ENCODE data around the gene OTUB1. TPM values are rescaled to one million over a fixed set of nuclear protein-coding genes. Genes with fewer than 3 reads are reported as not detected.

Gene OTUB1
- total and polyA plus RNA-seq, 9 of the 15 experiments (the other 6 are each of a cell fraction or from before 2014, with no cell fraction given), result 29.5 to 134 (median 66.1) TPM

GRCh38 chr11:63986156-63986931, at the start of gene OTUB1 (continued):
- TF ChIP-seq KAT8 (IDR thresholded peaks at IDR 0.05; ENCODE audit: low read depth), result no peak
- TF ChIP-seq THRAP3 (IDR thresholded peaks at IDR 0.05; ENCODE audit: borderline replicate concordance), result no peak
- TF ChIP-seq GABPA (tag; conservative IDR thresholded peaks at IDR 0.05; ENCODE audit: low read depth), result peak; percentile 98
- no peak for TF ChIP-seq ZNF707 (CRISPR knock-in tag; conservative IDR thresholded peaks at IDR 0.05)
- no peak for TF ChIP-seq ZNF274 (IDR thresholded peaks at IDR 0.05; ENCODE audit: borderline replicate concordance, low read depth, low read length)
- TF ChIP-seq ARID2 (IDR thresholded peaks at IDR 0.05), result no peak
- TF ChIP-seq HNRNPH1 (optimal IDR thresholded peaks at IDR 0.05; ENCODE audit: low read depth, low read length), result no peak
- no peak for TF ChIP-seq NCOA1 (IDR thresholded peaks at IDR 0.05; ENCODE audit: low read depth)
- no peak for TF ChIP-seq GTF2A2 (tag; IDR thresholded peaks at IDR 0.05)
- TF ChIP-seq TSC22D4 (tag; IDR thresholded peaks at IDR 0.05), result no peak
- TF ChIP-seq SMAD3 (CRISPR knock-in tag; conservative IDR thresholded peaks at IDR 0.05), result no peak
- TF ChIP-seq UBTF (IDR thresholded peaks at IDR 0.05; ENCODE audit: borderline replicate concordance in 1 of 2, low read depth in 2 of 2, low read length in 2 of 2), result 0 out of 4 replicates have a peak, but pooled peaks of 1 of the 2 experiments have one; percentile 24
- TF ChIP-seq ZNF589 (CRISPR knock-in tag; IDR thresholded peaks at IDR 0.05; ENCODE audit: low read depth), result 0 out of 2 replicates have a peak, but pooled peaks have one; percentile 38
- no peak for TF ChIP-seq SETDB1 (IDR thresholded peaks at IDR 0.05; ENCODE audit: low read length)
- TF ChIP-seq CTCF (IDR thresholded peaks at IDR 0.05 in 2 of 3, conservative IDR thresholded peaks at IDR 0.05 in 1 of 3; ENCODE audit: insufficient read depth in 2 of 3, low read depth in 1 of 3, low read length in 3 of 3), result no peak
- no peak for TF ChIP-seq SFPQ (IDR thresholded peaks at IDR 0.05; ENCODE audit: low read depth, low read length)
- TF ChIP-seq PHB2 (IDR thresholded peaks at IDR 0.05; ENCODE audit: low read depth), result no peak
- no peak for TF ChIP-seq ERF (CRISPR knock-in tag; IDR thresholded peaks at IDR 0.05)
- TF ChIP-seq RHOXF2B (CRISPR knock-in tag; conservative IDR thresholded peaks at IDR 0.05), result no peak
- TF ChIP-seq CEBPG (CRISPR knock-in tag; IDR thresholded peaks at IDR 0.05), result no peak
- no peak for TF ChIP-seq CEBPG (tag; conservative IDR thresholded peaks at IDR 0.05 in 1 of 2, IDR thresholded peaks at IDR 0.05 in 1 of 2)
- TF ChIP-seq LEF1 (IDR thresholded peaks at IDR 0.05), result no peak
- TF ChIP-seq ZNF445 (CRISPR knock-in tag; IDR thresholded peaks at IDR 0.05; ENCODE audit: low read depth), result no peak
- TF ChIP-seq HDGF (IDR thresholded peaks at IDR 0.05), result no peak

Data from K562 (cell line).